Limb (tissue), 2 donors: ENCODE data around the gene CD164L2.

Experiments
- DNase-seq, 2 donors: peaks; one replicate each; pipeline ENCODE4 v3.0.0-alpha.2; 2016; ENCODE audit errors: extremely low spot score in 2 of 2

CD164L2 gene

GRCh38 chr1:27364696-27365371 lies 18.3 kb downstream of the CD164L2 start:
- DNase-seq, result no peak

DNA sequence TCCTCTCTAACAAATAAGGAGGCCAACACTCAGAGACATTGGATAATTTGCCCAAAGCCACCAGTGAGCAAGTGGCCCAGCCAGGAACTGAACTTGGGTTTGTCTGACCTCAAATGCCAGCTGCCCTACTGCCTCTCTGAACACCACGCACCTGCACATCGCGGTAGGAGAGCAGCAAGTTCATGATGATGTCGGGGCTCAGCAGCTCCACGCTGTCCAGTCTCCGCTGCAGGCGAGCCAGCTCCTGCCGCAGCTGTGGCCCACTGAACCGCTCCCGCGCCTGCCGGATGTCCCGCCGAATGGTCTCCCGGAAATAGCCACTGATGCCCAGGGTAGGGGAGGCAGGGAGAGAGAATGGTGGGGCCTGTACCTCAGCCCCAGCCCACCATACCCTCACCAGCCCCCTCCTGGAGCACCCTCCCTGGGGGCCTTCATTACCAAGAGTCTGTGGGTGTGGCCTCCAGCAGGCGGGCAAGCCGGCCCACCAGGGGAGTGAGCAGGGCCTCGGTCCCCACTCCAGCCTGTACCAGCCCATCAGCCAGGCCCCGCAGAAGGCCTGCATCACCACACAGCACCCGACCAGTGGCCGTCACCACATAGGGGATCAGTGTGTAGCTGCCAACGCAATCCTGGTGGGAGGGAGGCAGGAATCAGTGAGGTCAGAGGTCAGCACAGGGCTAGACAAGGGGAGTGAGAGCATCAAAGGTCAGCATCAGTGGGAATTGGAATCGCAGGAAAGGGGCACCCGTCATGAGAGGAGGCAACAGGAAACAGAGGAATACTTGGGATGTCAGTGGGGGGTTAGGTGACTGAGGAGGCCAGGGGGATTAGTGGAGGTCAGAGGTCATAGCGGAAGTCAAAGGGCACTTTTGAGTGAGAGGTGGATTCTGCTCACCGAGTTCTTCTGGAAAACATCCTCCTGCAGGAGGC lies 19.1 kb downstream of the CD164L2 start:
- no peak for DNase-seq

DNA sequence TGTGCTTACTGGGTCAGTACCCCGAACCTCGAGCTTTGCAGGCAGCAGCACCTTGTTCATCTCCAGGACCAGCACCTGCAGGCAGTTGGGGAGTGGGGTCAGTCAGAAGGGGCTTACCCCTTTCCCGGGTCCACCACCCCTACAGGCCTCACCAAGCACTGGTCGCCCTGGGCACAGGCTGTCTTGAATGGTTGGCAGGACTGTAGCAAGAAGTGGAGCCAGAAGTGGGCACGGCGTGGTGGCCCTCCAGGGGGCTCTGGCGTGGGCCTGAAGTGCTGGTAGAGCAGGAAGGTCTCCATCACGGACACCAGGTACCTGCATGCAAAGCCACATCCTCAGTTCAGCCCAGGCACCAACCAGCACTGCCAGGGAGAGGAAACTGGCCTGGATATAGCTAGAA lies 21.6 kb downstream of the CD164L2 start:
- no peak for DNase-seq

GRCh38 chr1:27361044-27361402 lies 22.1 kb downstream of the CD164L2 start:
- no peak for DNase-seq

DNA sequence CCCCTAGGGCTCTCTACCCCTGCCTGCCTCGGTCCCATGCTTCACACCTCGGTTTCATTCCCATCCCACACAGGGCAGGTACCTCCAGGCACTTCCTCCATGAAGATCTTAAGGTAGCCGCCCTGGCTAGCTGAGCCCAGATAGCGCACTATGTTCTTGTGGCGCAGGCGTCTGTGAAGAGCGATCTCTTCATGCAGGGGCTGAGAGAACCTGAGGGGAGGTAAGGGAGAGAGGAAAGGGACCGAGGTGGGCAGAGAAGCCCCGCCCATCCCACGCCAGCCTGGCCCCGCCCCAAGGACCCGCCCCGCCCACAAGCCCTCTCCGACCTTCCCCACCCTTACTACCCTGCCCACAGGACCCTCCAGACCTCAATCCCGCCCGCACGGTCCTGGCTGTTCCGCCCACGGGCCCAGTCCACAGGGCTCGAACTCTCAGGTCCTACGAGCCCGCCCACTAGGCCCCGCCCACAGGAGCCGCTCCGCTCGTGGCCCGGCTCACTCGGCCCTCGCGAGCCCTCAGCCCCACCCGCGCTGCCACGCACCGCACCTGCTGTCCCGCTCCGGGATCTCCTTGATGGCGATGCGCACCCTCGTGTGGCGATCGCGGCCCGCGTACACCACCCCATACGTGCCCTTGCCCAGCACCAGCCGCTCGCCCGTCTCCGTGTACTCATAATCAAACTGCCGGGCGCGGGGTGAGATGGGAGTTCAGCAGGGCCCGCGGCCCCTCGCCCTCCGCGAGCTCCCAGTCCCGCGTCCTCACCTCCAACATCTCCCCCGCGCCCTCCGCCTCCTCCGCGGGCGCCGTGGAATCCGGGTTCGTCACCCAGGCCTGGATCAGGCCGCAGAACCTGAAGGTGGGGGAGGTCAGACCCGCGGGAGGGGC lies 22.7 kb downstream of the CD164L2 start:
- DNase-seq, result peak in 1 of 2 donors; percentile 53

DNA sequence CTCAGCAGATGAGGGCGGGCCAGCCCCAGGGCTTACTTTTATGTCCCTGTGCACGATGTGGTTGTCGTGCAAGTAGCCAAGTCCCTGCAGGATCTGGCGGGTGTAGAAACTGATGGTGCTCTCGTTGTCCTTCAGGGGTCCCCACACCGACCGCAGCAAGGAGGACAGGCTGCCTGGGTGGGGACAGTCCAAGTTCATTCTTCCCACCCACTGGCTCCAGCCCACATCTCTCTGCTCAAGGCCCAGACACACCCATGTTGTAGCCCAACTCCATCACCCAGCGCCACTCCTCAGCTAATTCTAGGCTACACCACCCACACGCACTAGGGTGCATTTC lies 23.3 kb downstream of the CD164L2 start:
- no peak for DNase-seq

- DNase-seq, result no peak
Observed at GRCh38 chr1:27358928-27359313, 24.2 kb downstream of the CD164L2 start.

DNA sequence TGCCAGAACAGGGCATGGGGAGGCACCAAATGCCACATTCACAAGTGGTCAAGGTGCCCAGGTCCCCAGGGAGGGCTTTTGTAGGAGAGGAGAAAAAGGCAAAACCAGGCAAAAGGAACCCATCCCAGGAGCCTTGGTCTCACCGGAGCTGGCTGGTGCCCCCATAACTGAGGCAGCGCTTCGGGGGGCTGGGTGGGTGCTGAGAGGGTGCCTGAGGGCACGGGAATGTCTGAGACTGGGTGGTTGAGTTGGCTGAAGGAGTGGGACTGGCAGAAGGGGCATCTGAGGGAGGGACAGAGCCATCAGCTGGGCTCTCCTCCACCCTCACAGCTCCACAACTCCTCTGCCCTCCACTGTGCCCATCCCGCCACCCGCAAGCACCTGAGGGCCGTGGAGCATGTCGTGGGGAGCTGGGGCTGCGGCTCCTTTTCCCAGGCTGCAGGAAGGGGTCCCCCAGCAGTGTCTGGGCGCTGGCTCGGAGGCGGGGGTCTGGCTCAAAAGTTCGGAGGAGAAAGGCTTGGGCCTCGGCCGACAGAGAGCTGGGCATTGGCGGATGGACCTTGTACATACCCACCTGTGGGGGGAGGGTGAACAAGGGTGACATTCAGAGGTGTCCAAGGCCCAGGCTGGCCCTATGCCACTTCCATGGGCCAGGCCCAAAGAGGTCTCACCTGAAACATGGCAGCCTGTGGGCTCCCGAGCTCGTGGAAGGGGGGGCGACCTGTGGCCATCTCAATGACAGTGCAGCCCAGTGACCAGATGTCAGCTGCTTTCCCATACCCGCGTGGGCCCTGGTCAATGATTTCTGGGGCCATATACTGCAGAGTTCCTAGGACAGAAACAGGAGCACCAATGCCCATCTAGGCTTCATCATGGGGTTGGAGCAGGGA lies 24.9 kb downstream of the CD164L2 start:
- no peak for DNase-seq

- DNase-seq, result peak; percentile 69 to 85
Observed at GRCh38 chr1:27357281-27358037, 25.7 kb downstream of the CD164L2 start.

DNA sequence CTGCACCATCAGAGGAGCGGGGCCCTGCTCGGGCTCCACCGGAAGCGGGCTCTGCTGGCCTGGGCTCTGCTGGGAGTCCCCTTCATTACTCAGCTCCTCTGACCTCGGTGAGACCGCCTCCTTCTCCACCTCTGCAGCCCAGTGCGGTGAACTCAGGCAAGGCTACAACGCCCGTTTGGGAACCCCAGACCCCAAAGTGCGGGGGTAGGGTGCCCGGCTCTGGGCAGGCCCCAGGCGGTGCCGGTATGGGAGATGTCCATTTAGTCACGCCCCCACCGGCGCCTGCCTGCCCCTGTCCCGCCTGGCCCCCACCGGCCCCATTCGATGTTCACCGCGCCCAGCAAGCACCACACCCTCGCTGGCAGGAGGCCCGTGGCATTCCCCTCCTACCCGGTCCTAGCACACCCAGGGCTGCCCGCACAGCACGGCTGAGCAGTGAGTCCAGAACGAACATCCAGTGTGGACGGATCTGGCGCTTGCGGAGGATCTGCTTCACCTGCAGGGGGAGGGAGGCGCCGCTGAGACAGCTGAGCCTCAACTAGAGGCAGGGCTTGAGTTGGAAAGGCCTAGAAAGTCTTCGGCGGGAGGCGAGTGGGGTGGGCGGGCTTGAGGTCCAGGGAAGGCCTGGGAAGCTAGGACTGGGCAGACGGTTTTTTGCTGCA lies 26.4 kb downstream of the CD164L2 start:
- DNase-seq, result peak in 1 of 2 donors; percentile 51

DNA sequence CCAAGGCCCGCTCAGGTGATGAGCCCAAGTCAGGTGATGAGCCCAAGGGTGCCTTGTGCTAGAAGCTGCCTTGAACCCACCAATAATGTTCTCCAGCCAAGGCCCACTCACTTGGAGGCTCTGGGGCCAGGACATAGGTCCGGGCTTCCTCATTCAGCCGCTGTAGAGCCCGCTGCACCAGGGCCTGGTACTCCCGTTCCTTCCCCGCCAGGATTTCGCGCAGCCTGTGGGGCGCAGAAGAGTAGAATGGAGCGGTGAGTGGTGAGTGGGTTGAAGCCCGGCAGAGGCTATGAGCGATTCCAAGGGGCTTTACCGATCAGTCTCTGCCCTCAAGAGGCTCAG lies 26.9 kb downstream of the CD164L2 start:
- DNase-seq, result no peak

DNA sequence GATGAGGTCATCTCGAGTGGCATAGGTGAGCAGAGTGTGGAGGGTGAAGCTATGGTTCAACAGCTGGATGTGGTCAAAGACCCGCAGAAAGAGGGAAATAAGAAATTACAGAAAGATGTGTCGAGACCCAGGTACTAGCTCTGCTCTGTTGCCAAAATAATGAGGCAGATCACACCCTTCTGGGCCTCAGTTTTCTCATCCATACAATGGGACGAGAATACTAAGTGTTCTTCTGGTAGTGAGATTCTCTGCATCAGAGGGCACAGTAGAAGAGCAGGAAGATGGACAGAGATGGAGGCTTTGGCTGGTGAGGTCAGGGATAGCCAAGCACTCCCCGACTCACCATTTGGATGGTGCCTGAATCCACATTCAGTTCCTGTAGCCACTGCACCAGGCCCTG lies 27.4 kb downstream of the CD164L2 start:
- DNase-seq, result no peak

DNA sequence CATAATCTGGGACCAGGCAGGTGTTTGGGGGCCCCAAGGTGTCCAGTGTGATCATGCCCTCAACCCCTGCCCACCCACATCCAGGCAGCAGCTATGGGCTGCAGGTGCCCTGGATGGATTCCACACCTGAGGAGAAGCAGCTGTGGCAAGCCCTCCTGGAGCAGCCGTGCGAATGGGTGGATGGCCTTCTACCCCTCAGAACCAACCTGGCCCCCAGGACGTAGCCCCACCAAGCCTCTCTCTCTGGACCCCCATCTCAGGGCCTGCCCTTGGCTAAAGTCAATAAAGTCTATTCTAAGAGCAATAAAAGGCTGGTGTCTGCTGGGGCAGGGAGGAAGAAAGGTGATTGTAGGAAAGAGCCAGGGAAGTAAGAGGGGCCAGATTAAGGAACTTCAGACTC lies 29.5 kb downstream of the CD164L2 start:
- DNase-seq, result no peak

DNA sequence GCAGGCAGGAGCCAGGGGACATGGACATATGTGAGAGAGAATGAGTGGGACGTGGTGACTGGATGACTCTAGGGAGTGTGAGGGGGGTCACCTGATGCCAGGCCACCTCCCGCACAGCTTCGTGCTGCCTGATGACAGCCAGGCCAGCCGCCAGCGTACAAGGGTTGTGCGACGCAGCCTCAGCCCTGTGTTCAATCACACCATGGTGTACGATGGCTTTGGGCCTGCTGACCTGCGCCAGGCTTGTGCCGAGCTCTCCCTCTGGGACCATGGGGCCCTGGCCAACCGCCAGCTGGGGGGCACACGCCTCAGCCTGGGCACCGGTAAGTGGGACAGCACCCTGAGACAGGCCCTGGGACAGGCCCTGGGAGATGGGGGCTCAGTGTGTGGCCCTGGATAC lies 30.0 kb downstream of the CD164L2 start:
- DNase-seq, result no peak

DNA sequence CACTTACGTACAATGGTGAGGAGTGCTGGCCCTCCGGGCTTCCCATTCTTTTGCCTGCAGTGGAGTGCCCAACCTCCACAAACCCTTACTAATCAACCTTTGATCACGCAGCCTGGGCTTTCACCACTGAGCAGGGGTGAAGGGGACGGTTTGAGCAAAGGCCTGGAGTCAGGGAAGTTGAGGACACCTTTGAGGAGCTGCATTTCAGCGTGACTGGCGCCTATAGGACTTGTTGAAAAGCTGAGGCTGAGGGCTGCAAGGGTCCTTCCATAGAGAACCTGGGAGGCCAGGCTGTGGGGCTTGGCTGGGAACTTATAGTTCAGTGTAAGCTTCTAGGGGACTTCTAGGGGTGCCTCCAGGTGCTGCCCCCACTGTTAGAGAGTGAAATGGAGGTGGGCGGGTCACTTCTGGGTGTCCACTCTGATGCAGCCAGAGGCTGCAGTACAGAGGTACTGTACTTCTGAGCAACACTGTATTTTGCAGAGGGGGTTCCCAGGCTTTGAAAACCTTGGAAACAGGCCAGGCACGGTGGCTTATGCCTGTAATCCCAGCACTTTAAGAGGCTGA lies 31.5 kb downstream of the CD164L2 start:
- no peak for DNase-seq

DNA sequence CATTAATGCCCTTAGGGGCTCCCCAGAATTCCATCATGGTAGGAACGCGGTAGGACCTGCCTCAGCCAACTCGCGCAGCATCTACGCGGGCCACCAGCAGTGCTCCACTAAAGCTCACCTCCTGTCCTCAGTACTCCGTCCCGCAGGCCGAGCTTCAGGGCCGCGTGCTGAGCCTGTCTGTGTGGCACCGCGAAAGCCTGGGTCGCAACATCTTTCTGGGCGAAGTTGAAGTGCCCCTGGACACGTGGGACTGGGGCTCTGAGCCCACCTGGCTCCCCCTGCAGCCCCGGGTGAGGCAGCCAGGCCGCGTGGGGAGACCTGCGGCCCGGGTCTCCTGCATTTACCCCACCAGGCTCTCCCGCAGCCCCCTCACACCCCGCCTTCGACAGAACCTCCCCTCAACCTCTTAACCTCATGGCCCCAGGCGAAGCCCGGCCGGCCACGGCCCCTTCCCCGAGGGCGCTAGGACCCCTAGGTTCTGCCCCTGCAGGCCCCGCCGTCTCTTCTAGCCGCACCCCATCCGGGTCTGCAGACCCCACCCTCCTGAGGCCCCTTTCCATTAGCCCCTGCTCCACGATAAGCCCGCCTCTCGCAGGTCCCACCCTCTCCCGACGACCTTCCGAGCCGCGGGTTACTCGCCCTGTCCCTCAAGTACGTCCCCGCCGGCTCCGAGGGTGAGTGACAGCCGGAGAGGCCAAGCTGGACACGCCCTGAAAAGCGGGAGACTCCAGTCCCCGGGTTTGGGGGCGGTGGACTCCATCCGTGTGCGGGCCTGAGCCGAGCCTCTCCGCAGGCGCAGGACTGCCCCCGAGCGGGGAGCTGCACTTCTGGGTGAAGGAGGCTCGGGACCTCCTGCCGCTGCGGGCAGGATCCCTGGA lies 32.2 kb downstream of the CD164L2 start:
- DNase-seq, result peak; percentile 37 to 58

GRCh38 chr1:27349784-27350662 lies 33.1 kb downstream of the CD164L2 start:
- DNase-seq, result peak in 1 of 2 donors; percentile 81
